B cell (primary cell): ENCODE measurements around the gene ZNF799. TPM values are rescaled to one million over a fixed set of nuclear protein-coding genes. Genes with fewer than 3 reads are reported as not detected.
"Not testable (repeated sequence)": the region's sequence is repeated elsewhere in the genome, so short reads cannot be mapped to it uniquely, and the experiment has no call there.

Source experiments
- ATAC-seq: fragments of 200-7000 bp; cut with Tn5 transposase; one replicate; pipeline ENCODE4 v1.10.0; 2021; ENCODE audit warnings: low read depth, mild to moderate bottlenecking, moderate number of reproducible peaks, moderate library complexity
- CTCF ChIA-PET: fragments of 350-600 bp; sonication (Branson Sonifier 250); formaldehyde crosslinking; loops from one replicate; lab custom pipeline; 2021; ENCODE audit warnings: antibody characterized with exemption, inconsistent platforms; lab: Charles Lee
- POLR2A ChIA-PET: fragments of 350-600 bp; sonication (Branson Sonifier 250); formaldehyde crosslinking; loops from one replicate; lab custom pipeline; 2021; ENCODE audit warnings: antibody characterized with exemption; lab: Charles Lee
- DNase-seq: peaks from one replicate; pipeline ENCODE4 v3.0.0; 2013
- H2AFZ ChIP-seq: 2 replicates; pipeline ENCODE4 v1.6.1; 2012; ENCODE audit warnings: mild to moderate bottlenecking, low read depth, low read length; ENCODE audit not compliant: insufficient read depth, poor library complexity, severe bottlenecking
- H3K27ac ChIP-seq, 2 donors: 1 replicate in 1 of 2; 2 replicates in 1 of 2; pipeline ENCODE4 v1.5.1; 2012 to 2013; ENCODE audit warnings: low read length in 2 of 2, mild to moderate bottlenecking in 2 of 2, moderate library complexity in 1 of 2
- H3K27me3 ChIP-seq, 4 experiments: fragments of 200-600 bp in 1 of 4; sonication (generic) in 1 of 4; replicated peaks in 1 of 4; 1 replicate in 2 of 4; 2 replicates in 2 of 4; pipeline versions ENCODE4 v1.6.1 to v1.7.0; 2013 to 2016; ENCODE audit warnings: low read length in 3 of 4, mild to moderate bottlenecking in 2 of 4, mixed read lengths in 1 of 4, moderate library complexity in 1 of 4; ENCODE audit not compliant: insufficient read depth in 4 of 4, control insufficient read depth in 3 of 4; ENCODE audit errors: control extremely low read depth in 1 of 4
- H3K36me3 ChIP-seq, 2 experiments: replicated peaks in 1 of 2; 1 replicate in 1 of 2; 2 replicates in 1 of 2; pipeline versions ENCODE4 v1.6.1 to v1.7.1; 2013; ENCODE audit warnings: low read length in 1 of 2; ENCODE audit not compliant: insufficient read depth in 2 of 2, control insufficient read depth in 1 of 2; ENCODE audit errors: control extremely low read depth in 1 of 2, extremely low read depth in 1 of 2
- H3K4me1 ChIP-seq, 2 donors: fragments of 200-600 bp in 1 of 2; sonication (generic) in 1 of 2; 1 replicate in 1 of 2; 2 replicates in 1 of 2; pipeline versions ENCODE4 v1.5.1 to v1.6.1; 2013 to 2017; ENCODE audit warnings: low read length in 2 of 2; ENCODE audit not compliant: control insufficient read depth in 2 of 2, insufficient read depth in 2 of 2
- H3K4me2 ChIP-seq: replicated peaks from 2 replicates; pipeline ENCODE3; 2012; ENCODE audit warnings: mild to moderate bottlenecking, low read depth, low read length; ENCODE audit not compliant: poor library complexity, severe bottlenecking
- H3K4me3 ChIP-seq, 5 experiments: fragments of 200-600 bp in 1 of 5; sonication (generic) in 1 of 5; 1 replicate in 3 of 5; 2 replicates in 2 of 5; pipeline versions ENCODE4 v1.5.1 to v1.7.0; 2011 to 2016; ENCODE audit warnings: low read length in 4 of 5, mild to moderate bottlenecking in 4 of 5, low read depth in 2 of 5, control low read depth in 1 of 5, moderate library complexity in 1 of 5; ENCODE audit not compliant: insufficient read depth in 1 of 5; ENCODE audit errors: control extremely low read depth in 1 of 5, extremely low read depth in 1 of 5
- H3K79me2 ChIP-seq: fragments of 200-600 bp; sonication (generic); one replicate; pipeline ENCODE4 v1.6.0; 2016; ENCODE audit warnings: low read length; ENCODE audit not compliant: control insufficient read depth, insufficient read depth
- H3K9ac ChIP-seq: fragments of 200-600 bp; sonication (generic); 2 replicates; pipeline ENCODE4 v1.6.1; 2017; ENCODE audit warnings: mild to moderate bottlenecking, low read length, moderate library complexity
- H3K9me3 ChIP-seq, 3 donors: one replicate each; pipeline versions ENCODE4 v1.6.1 to v1.7.1; 2013; ENCODE audit warnings: low read length in 2 of 3; ENCODE audit not compliant: control insufficient read depth in 2 of 3, insufficient read depth in 1 of 3; ENCODE audit errors: control extremely low read depth in 1 of 3
- H4K20me1 ChIP-seq: 2 replicates; pipeline ENCODE4 v1.6.0; 2012; ENCODE audit warnings: mild to moderate bottlenecking, low read length; ENCODE audit not compliant: insufficient read depth, control insufficient read depth, poor library complexity, severe bottlenecking
- H3K27ac Mint-ChIP-seq: one replicate; pipeline ENCODE4 v1.8.0; 2021; ENCODE audit warnings: mixed read lengths
- H3K27me3 Mint-ChIP-seq: one replicate; pipeline ENCODE4 v1.8.0; 2021; ENCODE audit warnings: mixed read lengths
- H3K4me1 Mint-ChIP-seq: one replicate; pipeline ENCODE4 v1.8.0; 2021; ENCODE audit warnings: mixed read lengths
- H3K4me3 Mint-ChIP-seq: one replicate; pipeline ENCODE4 v1.8.0; 2021; ENCODE audit warnings: mixed read lengths
- H3K9me3 Mint-ChIP-seq: one replicate; pipeline ENCODE4 v1.8.0; 2022; ENCODE audit warnings: mixed read lengths; ENCODE audit not compliant: insufficient read depth
- EZH2 ChIP-seq: IDR thresholded peaks from 2 replicates; pipeline ENCODE4 v1.6.1; 2012; ENCODE audit warnings: borderline replicate concordance, low read depth, mild to moderate bottlenecking, moderate library complexity, low read length; ENCODE audit not compliant: insufficient read depth, poor library complexity, severe bottlenecking
- WGBS: methylation state at CpG from one replicate; pipeline ENCODE4 v1.1.5; 2013; ENCODE audit warnings: missing lambda C conversion rate; ENCODE audit not compliant: insufficient coverage; 5-methylcytosine and 5-hydroxymethylcytosine counted together
- intact Hi-C: fragments of 100-400 bp; cut with micrococcal nuclease; formaldehyde crosslinking; loops from one replicate; pipeline ENCODE4 v1.10.0; 2022
- polyA plus RNA-seq: library from polyadenylated mRNA; depleted of rRNA; stranded (reverse); fragments of >200 nt; gene quantifications from 2 replicates; pipeline ENCODE4 v1.2.3, GENCODE V29; 2012
- total RNA-seq, 2 donors: library from RNA; stranded (reverse); fragments of 120-200 nt in 1 of 2; gene quantifications; 1 replicate in 1 of 2; 2 replicates in 1 of 2; pipeline versions ENCODE4 v1.2.3 to v1.2.4, GENCODE V29; 2013 to 2022
- TF ChIP-seq, protein P1 (sequence below): fragments of 200-600 bp; IDR thresholded peaks from one replicate; pipeline ENCODE4 v1.8.0; 2022; ENCODE audit warnings: antibody characterized with exemption, mild to moderate bottlenecking

ZNF799 gene
- total and polyA plus RNA-seq, 2 donors (not counting 1 experiment from before 2014, with no cell fraction given), result 3.7 to 10.5 TPM

- H3K27ac Mint-ChIP-seq, result no peak overlapping the region
- TF ChIP-seq, protein P1, sequence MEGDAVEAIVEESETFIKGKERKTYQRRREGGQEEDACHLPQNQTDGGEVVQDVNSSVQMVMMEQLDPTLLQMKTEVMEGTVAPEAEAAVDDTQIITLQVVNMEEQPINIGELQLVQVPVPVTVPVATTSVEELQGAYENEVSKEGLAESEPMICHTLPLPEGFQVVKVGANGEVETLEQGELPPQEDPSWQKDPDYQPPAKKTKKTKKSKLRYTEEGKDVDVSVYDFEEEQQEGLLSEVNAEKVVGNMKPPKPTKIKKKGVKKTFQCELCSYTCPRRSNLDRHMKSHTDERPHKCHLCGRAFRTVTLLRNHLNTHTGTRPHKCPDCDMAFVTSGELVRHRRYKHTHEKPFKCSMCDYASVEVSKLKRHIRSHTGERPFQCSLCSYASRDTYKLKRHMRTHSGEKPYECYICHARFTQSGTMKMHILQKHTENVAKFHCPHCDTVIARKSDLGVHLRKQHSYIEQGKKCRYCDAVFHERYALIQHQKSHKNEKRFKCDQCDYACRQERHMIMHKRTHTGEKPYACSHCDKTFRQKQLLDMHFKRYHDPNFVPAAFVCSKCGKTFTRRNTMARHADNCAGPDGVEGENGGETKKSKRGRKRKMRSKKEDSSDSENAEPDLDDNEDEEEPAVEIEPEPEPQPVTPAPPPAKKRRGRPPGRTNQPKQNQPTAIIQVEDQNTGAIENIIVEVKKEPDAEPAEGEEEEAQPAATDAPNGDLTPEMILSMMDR, result no peak
- no peak for TF ChIP-seq EZH2
Measured at GRCh38 chr19:12411893-12412292, 10.8 kb upstream of the ZNF799 start.

GRCh38 chr19:12399901-12400632 lies 1.0 kb downstream of the ZNF799 start:
- peak overlapping the region; percentile 94 for H3K9ac ChIP-seq
- H3K27me3 ChIP-seq, H3K9me3 ChIP-seq, H3K27me3 Mint-ChIP-seq, CTCF ChIA-PET, H4K20me1 ChIP-seq, H3K4me1 ChIP-seq, H3K36me3 ChIP-seq, POLR2A ChIA-PET, H3K9me3 Mint-ChIP-seq: not testable (repeated sequence)
- Mint-ChIP-seq H3K27ac (peak overlapping the region; percentile 61), H3K4me1 (peaks cover 22% of the 10 kb centered on the region), H3K4me3 (peak overlapping the region; percentile 91)
- H3K4me3 ChIP-seq, result peak overlapping the region; percentile 41 to 93 (median 90)
- DNase-seq, result peak; percentile 44
- intact Hi-C loops, result loop anchor here (2.0 kb wide), 3 partner anchors 41 to 151 kb away; partner anchors contain the start of genes ZNF443 and ZNF564
- ATAC-seq, result peak; percentile 24
- peaks cover 19% of the 10 kb centered on the region for H3K79me2 ChIP-seq
- WGBS, result 3% methylated on average over 16 of the region's 23 CpGs
- peak overlapping the region; percentile 97 for H2AFZ ChIP-seq
- peak overlapping the region; percentile 89 for H3K4me2 ChIP-seq
- peak overlapping the region in 1 of 2 donors; percentile 68 for H3K27ac ChIP-seq

More at GRCh38 chr19:12411893-12412292, 10.8 kb upstream of the ZNF799 start:
- H3K4me2 ChIP-seq, result no peak overlapping the region
- intact Hi-C loops, result no loop called here
- Mint-ChIP-seq H3K4me1 (no peaks in the 10 kb centered on the region), H3K9me3 (peaks cover 11% of the 10 kb centered on the region), H3K27me3 (no peaks in the 10 kb centered on the region), H3K4me3 (no peak overlapping the region)
- no peak overlapping the region for H3K4me3 ChIP-seq
- H2AFZ ChIP-seq, result no peak overlapping the region
- peaks cover 0 to 15% (median 3%) of the 10 kb centered on the region in 3 donors for H3K9me3 ChIP-seq
- H3K79me2 ChIP-seq, result no peaks in the 10 kb centered on the region
- no peak overlapping the region for H3K9ac ChIP-seq
- DNase-seq, result no peak
- H3K4me1 ChIP-seq, result no peaks in the 10 kb centered on the region
- ChIA-PET CTCF (no interaction called here), POLR2A (no interaction called here)
- no peak for ATAC-seq
- no peak overlapping the region for H3K27ac ChIP-seq
- no peaks in the 10 kb centered on the region for H4K20me1 ChIP-seq
- H3K27me3 ChIP-seq, result no peaks in the 10 kb centered on the region
- H3K36me3 ChIP-seq, result no peaks in the 10 kb centered on the region
- WGBS, result 96% methylated on average over 2 of the region's 2 CpGs

DNA sequence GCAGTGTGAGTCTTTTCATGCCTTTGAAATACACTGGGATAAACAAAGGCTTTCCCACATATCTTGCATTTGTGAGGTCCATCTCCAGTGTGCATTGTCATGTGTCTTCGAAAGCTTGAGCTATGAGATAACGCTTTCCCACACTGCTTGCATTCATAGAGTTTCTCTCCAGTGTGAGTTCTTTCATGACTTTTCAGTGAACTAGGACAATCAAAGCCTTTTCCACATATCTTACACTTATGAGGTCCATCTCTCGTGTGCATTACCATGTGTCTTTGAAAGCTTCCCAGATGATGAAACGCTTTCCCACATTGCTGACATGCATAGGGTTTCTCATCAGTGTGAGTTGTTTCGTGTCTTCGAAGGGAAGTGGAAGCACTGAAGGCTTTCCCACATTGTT lies 9.9 kb downstream of the ZNF799 start:
- H3K4me2 ChIP-seq, H3K27me3 ChIP-seq, H3K27ac Mint-ChIP-seq, DNase-seq, H3K9me3 Mint-ChIP-seq, H3K9me3 ChIP-seq, H3K9ac ChIP-seq, H3K4me3 Mint-ChIP-seq, H4K20me1 ChIP-seq, H3K4me1 ChIP-seq, H3K4me1 Mint-ChIP-seq, intact Hi-C loops, H3K4me3 ChIP-seq, ATAC-seq, CTCF ChIA-PET, H3K27ac ChIP-seq, H3K79me2 ChIP-seq, H2AFZ ChIP-seq, H3K27me3 Mint-ChIP-seq: not testable (repeated sequence)
- H3K36me3 ChIP-seq, result peaks cover 3 to 24% of the 10 kb centered on the region in 2 experiments
- POLR2A ChIA-PET, result interaction anchor here (0.6 kb wide), 1 partner anchor 1344 kb away, joined by 5 read pairs; no protein-coding TSS in a partner anchor
- WGBS, result 80% methylated on average over 1 of the region's 6 CpGs
